ENCODE data around the gene INPP1. TPM values are rescaled to one million over a fixed set of nuclear protein-coding genes. Genes with fewer than 3 reads are reported as not detected.

Gene INPP1
- total RNA-seq, 2 experiments from 2014 or later = 5.6 to 6.9 TPM

- POLR2A ChIA-PET = no interaction called here
- peaks cover 2% of the 10 kb centered on the region for H3K27me3 Mint-ChIP-seq (ENCODE audit: low read depth)
- no peaks in the 10 kb centered on the region for H3K9me3 Mint-ChIP-seq (ENCODE audit: insufficient read depth)
- no peaks in the 10 kb centered on the region for H3K4me1 Mint-ChIP-seq (ENCODE audit: low read depth)
- CTCF ChIA-PET = interaction anchor here (1.1 kb wide), 1 partner anchor 45 kb away, joined by 3 read pairs; no protein-coding TSS in a partner anchor
- no peak overlapping the region for H3K27ac Mint-ChIP-seq
- H3K36me3 Mint-ChIP-seq (ENCODE audit: low read depth) = no peaks in the 10 kb centered on the region
- no peak for DNase-seq
- ATAC-seq = no peak
- no peak overlapping the region for H3K4me3 Mint-ChIP-seq
Measured at GRCh38 chr2:190402986-190403603, 59.7 kb downstream of the INPP1 start.

- Mint-ChIP-seq H3K9me3 (ENCODE audit: insufficient read depth) (no peaks in the 10 kb centered on the region), H3K4me1 (ENCODE audit: low read depth) (peaks cover under 1% of the 10 kb centered on the region), H3K27ac (no peak overlapping the region), H3K27me3 (ENCODE audit: low read depth) (no peaks in the 10 kb centered on the region), H3K4me3 (no peak overlapping the region), H3K36me3 (ENCODE audit: low read depth) (no peaks in the 10 kb centered on the region)
- ChIA-PET CTCF (no interaction called here), POLR2A (interaction anchor here (1.0 kb wide), 1 partner anchor 130 kb away, joined by 3 read pairs; the partner anchor contains the start of gene NEMP2)
- ATAC-seq = no peak
- no peak for DNase-seq
Measured at GRCh38 chr2:190404487-190404886, 61.1 kb downstream of the INPP1 start.

GRCh38 chr2:190405070-190405469, 61.7 kb downstream of the INPP1 start:
- ATAC-seq = no peak
- no peak overlapping the region for H3K27ac Mint-ChIP-seq

GRCh38 chr2:190405995-190406394, 62.6 kb downstream of the INPP1 start:
- Mint-ChIP-seq H3K27ac (no peak overlapping the region), H3K27me3 (ENCODE audit: low read depth) (no peaks in the 10 kb centered on the region), H3K4me1 (ENCODE audit: low read depth) (peaks cover 12% of the 10 kb centered on the region), H3K4me3 (no peak overlapping the region), H3K9me3 (ENCODE audit: insufficient read depth) (no peaks in the 10 kb centered on the region), H3K36me3 (ENCODE audit: low read depth) (peaks cover 5% of the 10 kb centered on the region)
- DNase-seq (no peak), ATAC-seq (no peak)
- CTCF ChIA-PET = no interaction called here
- POLR2A ChIA-PET = no interaction called here

More at GRCh38 chr2:190405070-190405469, 61.7 kb downstream of the INPP1 start:
- no peaks in the 10 kb centered on the region for H3K9me3 Mint-ChIP-seq (ENCODE audit: insufficient read depth)
- ChIA-PET CTCF (interaction anchor here (0.7 kb wide), 1 partner anchor 224 kb away, joined by 4 read pairs; no protein-coding TSS in a partner anchor), POLR2A (no interaction called here)
- H3K4me3 Mint-ChIP-seq = no peak overlapping the region
- no peak for DNase-seq
- H3K36me3 Mint-ChIP-seq (ENCODE audit: low read depth) = peaks cover 5% of the 10 kb centered on the region
- H3K27me3 Mint-ChIP-seq (ENCODE audit: low read depth) = no peaks in the 10 kb centered on the region
- peaks cover 6% of the 10 kb centered on the region for H3K4me1 Mint-ChIP-seq (ENCODE audit: low read depth)

GRCh38 chr2:190406805-190407204, 63.4 kb downstream of the INPP1 start:
- H3K4me3 Mint-ChIP-seq = no peak overlapping the region
- ATAC-seq = no peak
- POLR2A ChIA-PET = interaction anchor here (0.6 to 2.7 kb wide), 21 partner anchors 9 to 658 kb away, joined by 3 to 34 read pairs (median 4); partner anchors contain the start of genes GLS, NEMP2 and OSGEPL1
- H3K36me3 Mint-ChIP-seq (ENCODE audit: low read depth) = peaks cover 7% of the 10 kb centered on the region
- DNase-seq = no peak
- no peaks in the 10 kb centered on the region for H3K9me3 Mint-ChIP-seq (ENCODE audit: insufficient read depth)
- H3K27ac Mint-ChIP-seq = no peak overlapping the region
- no peaks in the 10 kb centered on the region for H3K27me3 Mint-ChIP-seq (ENCODE audit: low read depth)
- peaks cover 20% of the 10 kb centered on the region for H3K4me1 Mint-ChIP-seq (ENCODE audit: low read depth)
- CTCF ChIA-PET = interaction anchor here (1.0 to 1.6 kb wide), 5 partner anchors 9 to 129 kb away, joined by 3 to 6 read pairs (median 4); no protein-coding TSS in a partner anchor

- ChIA-PET CTCF (interaction anchor here (1.0 to 1.6 kb wide), 5 partner anchors 9 to 129 kb away, joined by 3 to 6 read pairs (median 4); no protein-coding TSS in a partner anchor), POLR2A (interaction anchor here (0.6 to 2.7 kb wide), 22 partner anchors 9 to 658 kb away, joined by 3 to 34 read pairs (median 4); partner anchors contain the start of genes GLS, NEMP2 and OSGEPL1)
- DNase-seq (peak; percentile 84), ATAC-seq (peak; percentile 63)
- H3K36me3 Mint-ChIP-seq (ENCODE audit: low read depth) = peaks cover 11% of the 10 kb centered on the region
- H3K27ac Mint-ChIP-seq = no peak overlapping the region
- H3K9me3 Mint-ChIP-seq (ENCODE audit: insufficient read depth) = no peaks in the 10 kb centered on the region
- H3K4me1 Mint-ChIP-seq (ENCODE audit: low read depth) = peaks cover 25% of the 10 kb centered on the region
- H3K4me3 Mint-ChIP-seq = no peak overlapping the region
- no peaks in the 10 kb centered on the region for H3K27me3 Mint-ChIP-seq (ENCODE audit: low read depth)
Measured at GRCh38 chr2:190407246-190407661, 63.9 kb downstream of the INPP1 start.

GRCh38 chr2:190407662-190408537, 64.5 kb downstream of the INPP1 start, which contains the start of gene MFSD6:
Gene MFSD6, plus strand, starts transcription at chr2:190408355. Its CDS starts 27,675 bp downstream, at chr2:190436030.
- ATAC-seq (peak; percentile 62), DNase-seq (peak; percentile 70)
- peak within 1 kb of the TSS; percentile 94 for H3K27ac Mint-ChIP-seq
- CTCF ChIA-PET = interaction anchor here (1.1 to 1.6 kb wide), 4 partner anchors 8 to 63 kb away, joined by 4 to 6 read pairs (median 4); no protein-coding TSS in a partner anchor
- H3K36me3 Mint-ChIP-seq (ENCODE audit: low read depth) = peaks cover 15% of the 10 kb centered on the region
- POLR2A ChIA-PET = interaction anchor here (0.8 to 2.7 kb wide), 17 partner anchors 8 to 645 kb away, joined by 3 to 34 read pairs (median 5); partner anchors contain the start of genes GLS, NEMP2 and OSGEPL1
- peaks cover 30% of the 10 kb centered on the region for H3K4me1 Mint-ChIP-seq (ENCODE audit: low read depth)
- peak within 1 kb of the TSS; percentile 87 for H3K4me3 Mint-ChIP-seq
- no peaks in the 10 kb centered on the region for H3K9me3 Mint-ChIP-seq (ENCODE audit: insufficient read depth)
- no peaks in the 10 kb centered on the region for H3K27me3 Mint-ChIP-seq (ENCODE audit: low read depth)

GRCh38 chr2:190408538-190409271, 65.3 kb downstream of the INPP1 start:
- CTCF ChIA-PET = no interaction called here
- H3K27me3 Mint-ChIP-seq (ENCODE audit: low read depth) = no peaks in the 10 kb centered on the region
- peak; percentile 81 for DNase-seq
- no peaks in the 10 kb centered on the region for H3K9me3 Mint-ChIP-seq (ENCODE audit: insufficient read depth)
- peak; percentile 50 for ATAC-seq
- peak overlapping the region; percentile 94 for H3K27ac Mint-ChIP-seq
- POLR2A ChIA-PET = interaction anchor here (0.6 to 2.7 kb wide), 6 partner anchors 49 to 472 kb away, joined by 3 to 34 read pairs (median 8); partner anchors contain the start of genes GLS and NEMP2
- H3K36me3 Mint-ChIP-seq (ENCODE audit: low read depth) = peaks cover 20% of the 10 kb centered on the region
- H3K4me3 Mint-ChIP-seq = peak overlapping the region; percentile 87
- H3K4me1 Mint-ChIP-seq (ENCODE audit: low read depth) = peaks cover 39% of the 10 kb centered on the region

GRCh38 chr2:190409616-190410015, 66.2 kb downstream of the INPP1 start:
- ATAC-seq = no peak

GRCh38 chr2:190410166-190410565, 66.8 kb downstream of the INPP1 start:
- Mint-ChIP-seq H3K27me3 (ENCODE audit: low read depth) (no peaks in the 10 kb centered on the region), H3K36me3 (ENCODE audit: low read depth) (peaks cover 22% of the 10 kb centered on the region), H3K4me3 (peak overlapping the region; percentile 87), H3K9me3 (ENCODE audit: insufficient read depth) (no peaks in the 10 kb centered on the region), H3K27ac (peak overlapping the region; percentile 94), H3K4me1 (ENCODE audit: low read depth) (peaks cover 48% of the 10 kb centered on the region)
- DNase-seq = no peak
- no peak for ATAC-seq
- POLR2A ChIA-PET = interaction anchor here (0.8 kb wide), 2 partner anchors 123 to 124 kb away, joined by 3 to 4 read pairs; partner anchors contain the start of gene NEMP2
- CTCF ChIA-PET = interaction anchor here (1.0 to 1.6 kb wide), 3 partner anchors 27 to 648 kb away, joined by 4 to 6 read pairs (median 4); partner anchors contain the start of gene OSGEPL1

More at GRCh38 chr2:190409616-190410015, 66.2 kb downstream of the INPP1 start:
- H3K4me3 Mint-ChIP-seq = peak overlapping the region; percentile 87
- no peak for DNase-seq
- H3K4me1 Mint-ChIP-seq (ENCODE audit: low read depth) = peaks cover 45% of the 10 kb centered on the region
- no peaks in the 10 kb centered on the region for H3K9me3 Mint-ChIP-seq (ENCODE audit: insufficient read depth)
- peaks cover 22% of the 10 kb centered on the region for H3K36me3 Mint-ChIP-seq (ENCODE audit: low read depth)
- ChIA-PET CTCF (interaction anchor here (1.6 kb wide), 1 partner anchor 27 kb away, joined by 6 read pairs; no protein-coding TSS in a partner anchor), POLR2A (interaction anchor here (0.8 kb wide), 2 partner anchors 124 to 125 kb away, joined by 3 to 4 read pairs; partner anchors contain the start of gene NEMP2)
- peak overlapping the region; percentile 94 for H3K27ac Mint-ChIP-seq
- H3K27me3 Mint-ChIP-seq (ENCODE audit: low read depth) = no peaks in the 10 kb centered on the region

Measured in activated CD8-positive, alpha-beta T cell treated with anti-CD3 and anti-CD28 coated beads, Interleukin-2, amount 10 ng/mL, durations not matched to agents 7 days and 5 days (primary cell).